GM13976 (cell line): ENCODE results near the gene RPN1.

Experiments used
- DNase-seq: peaks from one replicate; pipeline ENCODE4 v3.0.0; 2012; ENCODE audit warnings: low spot score
- CTCF ChIP-seq: IDR thresholded peaks from 2 replicates; pipeline ENCODE4 v1.5.1; 2012; ENCODE audit warnings: borderline replicate concordance, mild to moderate bottlenecking; ENCODE audit not compliant: insufficient read depth; ENCODE audit errors: extremely low read depth, missing control alignments, control extremely low read depth
- in situ Hi-C: fragments of 300-500 bp; cut with MboI; formaldehyde crosslinking; loops from one replicate; pipeline ENCODE4 v1.12.0; 2022; ENCODE audit warnings: low sequenced_read_pairs, mixed read lengths, inconsistent platforms; ENCODE audit not compliant: unreplicated experiment

Gene RPN1

GRCh38 chr3:128648940-128649663 is 1.5 kb downstream of the RPN1 start:
- TF ChIP-seq CTCF = no peak
- no peak for DNase-seq
- in situ Hi-C loops = no loop called here

- no peak for TF ChIP-seq CTCF
- in situ Hi-C loops = no loop called here
- no peak for DNase-seq
Observed at GRCh38 chr3:128648402-128648801, 2.2 kb downstream of the RPN1 start.

GRCh38 chr3:128647307-128647706 is 3.3 kb downstream of the RPN1 start:
- DNase-seq = no peak
- in situ Hi-C loops = no loop called here
- TF ChIP-seq CTCF = no peak

- no peak for TF ChIP-seq CTCF
- in situ Hi-C loops = no loop called here
- DNase-seq = no peak
Observed at GRCh38 chr3:128634075-128634611, 16.5 kb downstream of the RPN1 start.

- in situ Hi-C loops = no loop called here
- no peak for DNase-seq
- TF ChIP-seq CTCF = no peak
Observed at GRCh38 chr3:128632301-128632700, 18.3 kb downstream of the RPN1 start.

GRCh38 chr3:128629936-128630335 is 20.7 kb downstream of the RPN1 start:
- in situ Hi-C loops = no loop called here
- no peak for DNase-seq
- TF ChIP-seq CTCF = no peak

GRCh38 chr3:128625409-128625945 is 25.1 kb downstream of the RPN1 start:
- in situ Hi-C loops = no loop called here
- DNase-seq = no peak
- TF ChIP-seq CTCF = no peak
